ENCODE results near the gene PITPNM3.
A peak's percentile ranks its signal among the peaks of the same experiment; 100 is the strongest.
"Not testable (repeated sequence)": the region's sequence is repeated elsewhere in the genome, so short reads cannot be mapped to it uniquely, and the experiment has no call there.

PITPNM3 gene

GRCh38 chr17:6574687-6575595, 18.6 kb upstream of the PITPNM3 start:
- peak; percentile 55 for DNase-seq (ENCODE audit: low read depth, low spot score)

- DNase-seq (ENCODE audit: low read depth, low spot score), result no peak
Observed at GRCh38 chr17:6573982-6574686, 17.8 kb upstream of the PITPNM3 start.

DNA sequence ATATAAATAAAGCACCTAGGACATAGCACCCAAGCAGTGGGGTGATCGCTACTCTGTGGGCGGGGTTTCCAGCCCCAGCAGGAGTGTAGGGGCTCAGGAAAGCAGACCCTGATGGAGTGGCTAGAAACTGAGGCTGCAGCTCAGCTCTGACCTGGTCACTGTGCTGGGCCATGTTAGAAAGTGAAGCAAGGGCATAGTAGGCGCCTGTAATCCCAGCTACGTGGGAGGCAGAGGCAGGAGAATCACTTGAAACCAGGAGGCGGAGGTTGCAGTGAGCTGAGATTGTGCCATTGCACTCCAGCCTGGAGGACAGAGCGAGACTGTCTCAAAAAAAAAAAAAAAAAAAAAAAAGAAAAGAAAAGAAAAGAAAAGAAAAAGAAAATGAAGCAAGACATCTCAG, 17.1 kb upstream of the PITPNM3 start:
- DNase-seq (ENCODE audit: low read depth, low spot score), result not testable (repeated sequence)

- no peak for DNase-seq (ENCODE audit: low read depth, low spot score)
Observed at GRCh38 chr17:6572972-6573370, 16.6 kb upstream of the PITPNM3 start.

- DNase-seq (ENCODE audit: low read depth, low spot score), result no peak
Observed at GRCh38 chr17:6571452-6571781, 15.1 kb upstream of the PITPNM3 start.

DNA sequence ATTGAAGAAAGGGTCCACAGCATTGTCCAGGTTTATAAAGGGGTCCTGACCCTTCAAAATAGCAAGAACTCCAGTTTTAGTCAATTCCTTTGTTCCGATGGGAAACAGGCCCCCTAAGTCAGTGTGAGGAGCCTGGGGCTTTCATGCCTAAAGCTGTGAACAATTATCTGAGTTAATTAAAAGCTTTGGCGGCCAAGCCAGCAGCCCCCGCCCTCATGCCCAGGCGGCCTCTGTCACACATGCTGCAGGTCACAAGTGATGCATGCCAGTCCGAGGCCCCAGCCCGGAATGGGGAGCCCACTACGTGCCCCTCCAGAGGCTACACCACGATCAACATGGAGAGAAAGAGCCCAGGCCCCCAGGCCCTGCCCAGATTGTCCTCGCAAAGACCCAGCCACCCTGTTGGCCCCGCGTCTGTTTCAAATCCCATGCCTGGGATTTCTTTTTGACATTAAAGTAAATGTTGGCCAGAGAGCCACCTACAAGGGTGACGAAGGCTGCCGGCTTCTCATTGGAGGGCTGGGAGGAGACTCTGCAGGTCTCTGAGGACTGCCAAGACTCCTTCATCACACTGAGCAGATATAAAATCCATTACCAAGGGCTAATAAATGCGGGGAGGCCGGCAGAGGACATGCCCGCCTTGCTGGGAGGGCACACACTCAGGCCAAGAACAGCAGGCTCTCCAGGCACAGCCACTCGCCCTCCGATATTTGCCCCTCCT, 14.5 kb upstream of the PITPNM3 start:
- no peak for DNase-seq (ENCODE audit: low read depth, low spot score)

- no peak for DNase-seq (ENCODE audit: low read depth, low spot score)
Observed at GRCh38 chr17:6569370-6570285, 13.3 kb upstream of the PITPNM3 start.

DNA sequence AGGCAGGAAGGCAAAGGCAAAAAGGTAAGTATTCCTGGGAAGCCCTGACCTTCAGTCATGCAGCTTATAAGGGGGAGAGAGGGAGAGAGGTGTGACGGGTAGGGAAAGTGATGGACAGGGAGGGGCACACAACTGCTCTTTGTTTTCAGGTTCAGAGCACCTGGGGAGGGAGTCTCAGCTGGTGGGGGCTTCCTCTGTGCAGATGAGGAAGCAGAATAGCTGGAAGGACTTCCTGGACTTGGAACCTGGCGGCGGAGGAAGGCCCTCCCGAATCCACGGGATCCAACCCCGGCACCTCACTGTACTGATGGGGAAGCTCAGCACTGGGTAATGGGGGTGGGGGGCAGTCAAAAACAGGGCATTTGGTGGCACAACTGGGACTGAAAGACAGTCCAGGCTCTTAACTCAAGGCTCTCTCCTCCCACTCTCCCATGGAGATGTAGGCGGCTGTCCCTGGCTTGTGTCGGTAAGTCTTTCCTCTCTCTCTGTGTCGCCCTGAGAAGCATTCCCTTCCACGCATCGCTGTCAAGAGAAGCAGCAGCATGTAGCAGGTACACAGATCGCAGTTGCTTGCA, 11.9 kb upstream of the PITPNM3 start:
- no peak for DNase-seq (ENCODE audit: low read depth, low spot score)

DNA sequence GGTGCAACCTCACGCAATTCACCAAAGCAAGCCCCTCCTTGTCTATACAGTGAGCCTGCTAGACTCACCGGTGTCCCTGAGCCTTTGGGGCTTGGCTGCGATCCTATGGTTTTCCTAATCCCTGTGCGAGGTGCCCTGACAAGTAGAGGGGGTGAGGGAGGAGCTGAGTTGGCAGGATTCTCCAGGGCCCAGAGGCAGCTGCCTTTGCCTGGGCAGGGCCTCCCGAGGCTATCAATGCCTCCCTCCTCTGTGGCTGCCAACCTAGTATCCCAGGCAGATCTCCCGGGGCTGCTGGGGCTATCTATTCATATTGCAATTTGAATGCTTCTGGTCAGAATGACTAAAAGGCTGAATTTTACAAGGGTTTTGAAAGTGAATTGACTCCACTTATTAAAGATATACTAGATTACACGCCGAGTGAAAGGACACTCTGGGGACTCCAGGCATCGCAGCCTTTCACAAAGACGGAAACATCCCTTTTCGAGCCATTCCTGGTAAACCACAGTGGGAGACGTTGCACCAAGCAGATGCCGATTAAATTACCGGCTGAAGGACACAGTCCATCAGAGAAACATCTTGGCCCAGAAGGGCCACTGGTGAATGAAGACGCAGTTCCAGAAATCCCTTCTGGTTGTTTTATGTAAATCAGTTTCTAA, 11.3 kb upstream of the PITPNM3 start:
- peak; percentile 37 for DNase-seq (ENCODE audit: low read depth, low spot score)

DNA sequence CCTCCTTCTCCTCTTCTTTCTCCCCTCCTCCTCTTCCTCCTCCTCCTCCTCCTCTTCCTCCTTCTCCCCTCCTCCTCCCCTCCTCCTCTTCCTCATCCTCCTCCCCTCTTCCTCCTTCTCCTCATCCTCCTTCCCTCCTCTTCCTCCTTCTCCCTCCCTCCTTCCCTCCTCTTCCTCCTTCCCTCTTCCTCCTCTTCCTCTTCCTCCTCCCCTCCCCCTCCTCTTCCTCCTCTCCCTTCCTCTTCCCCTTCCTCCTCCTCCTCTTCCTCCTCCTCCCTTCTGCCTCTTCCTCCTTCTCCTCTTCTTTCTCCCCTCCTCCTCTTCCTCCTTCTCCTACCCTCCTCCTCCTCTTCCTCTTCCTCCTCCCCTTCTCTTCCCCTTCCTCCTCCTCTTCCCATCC, 5.1 kb upstream of the PITPNM3 start:
- no peak for DNase-seq (ENCODE audit: low read depth, low spot score)

GRCh38 chr17:6560496-6560895, 4.1 kb upstream of the PITPNM3 start:
- DNase-seq (ENCODE audit: low read depth, low spot score), result no peak

DNA sequence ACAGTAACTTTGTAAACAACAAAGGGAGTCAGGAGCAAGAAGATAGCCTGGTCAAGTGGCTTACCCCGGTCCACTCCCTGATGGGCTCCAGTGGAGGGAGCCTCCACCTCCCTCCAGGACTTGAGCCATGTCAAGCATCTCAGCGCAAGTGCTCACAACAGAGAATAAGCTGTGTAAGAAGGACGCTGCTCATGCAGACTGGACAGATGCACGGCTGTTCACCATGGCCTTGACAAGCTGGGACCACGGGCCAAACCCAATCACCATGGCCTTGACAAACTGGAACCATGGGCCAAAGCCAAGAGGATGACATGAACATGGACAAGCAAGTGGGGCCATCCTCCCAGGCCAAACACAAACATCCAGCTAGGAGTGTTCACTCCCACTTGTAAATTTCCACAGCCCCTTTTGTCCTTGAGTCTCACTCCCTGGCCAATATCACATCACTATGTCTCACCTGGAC, 3.4 kb upstream of the PITPNM3 start:
- DNase-seq (ENCODE audit: low read depth, low spot score), result no peak

GRCh38 chr17:6558932-6559752, 2.8 kb upstream of the PITPNM3 start:
- no peak for DNase-seq (ENCODE audit: low read depth, low spot score)

DNA sequence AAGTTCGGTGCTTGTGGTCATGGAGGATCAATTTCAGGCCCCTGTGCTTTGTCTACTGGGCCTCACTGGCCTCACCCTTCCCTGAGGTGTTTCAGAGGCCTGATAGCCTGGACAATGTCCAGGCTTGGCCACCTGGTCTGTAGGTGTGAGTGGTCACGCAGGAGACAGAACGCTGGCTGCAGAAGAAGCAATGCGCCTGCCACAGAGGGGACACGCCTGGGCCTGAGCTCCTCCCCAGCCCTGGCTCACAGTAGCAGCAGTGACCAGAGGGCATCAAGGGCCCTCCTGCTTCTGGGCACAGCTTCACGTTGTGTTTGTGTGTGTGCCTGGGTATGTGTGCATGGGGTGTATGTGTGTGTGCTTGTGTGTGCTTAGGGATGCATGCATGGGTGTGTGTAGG, 1.9 kb upstream of the PITPNM3 start:
- no peak for DNase-seq (ENCODE audit: low read depth, low spot score)

DNA sequence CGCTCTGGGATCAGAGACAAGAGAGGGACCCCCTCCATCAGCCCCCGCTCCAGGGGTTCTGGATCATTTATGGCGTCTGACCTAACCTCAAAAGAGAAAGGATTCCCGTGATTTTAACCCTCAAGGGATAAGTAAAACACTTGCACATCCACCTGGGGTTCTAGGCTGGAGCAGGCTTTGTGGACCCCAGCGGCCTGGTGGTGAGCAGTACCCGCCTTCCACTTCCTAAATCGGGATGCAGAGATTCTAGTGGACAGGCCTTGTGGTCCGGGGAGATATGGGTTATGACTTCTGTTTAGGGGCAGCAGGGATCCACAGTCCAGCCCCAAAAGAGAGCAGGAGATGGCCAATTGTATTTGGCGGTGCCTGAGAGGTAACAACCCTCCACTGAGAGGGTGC, 684 bp upstream of the PITPNM3 start:
- DNase-seq (ENCODE audit: low read depth, low spot score), result no peak

DNA sequence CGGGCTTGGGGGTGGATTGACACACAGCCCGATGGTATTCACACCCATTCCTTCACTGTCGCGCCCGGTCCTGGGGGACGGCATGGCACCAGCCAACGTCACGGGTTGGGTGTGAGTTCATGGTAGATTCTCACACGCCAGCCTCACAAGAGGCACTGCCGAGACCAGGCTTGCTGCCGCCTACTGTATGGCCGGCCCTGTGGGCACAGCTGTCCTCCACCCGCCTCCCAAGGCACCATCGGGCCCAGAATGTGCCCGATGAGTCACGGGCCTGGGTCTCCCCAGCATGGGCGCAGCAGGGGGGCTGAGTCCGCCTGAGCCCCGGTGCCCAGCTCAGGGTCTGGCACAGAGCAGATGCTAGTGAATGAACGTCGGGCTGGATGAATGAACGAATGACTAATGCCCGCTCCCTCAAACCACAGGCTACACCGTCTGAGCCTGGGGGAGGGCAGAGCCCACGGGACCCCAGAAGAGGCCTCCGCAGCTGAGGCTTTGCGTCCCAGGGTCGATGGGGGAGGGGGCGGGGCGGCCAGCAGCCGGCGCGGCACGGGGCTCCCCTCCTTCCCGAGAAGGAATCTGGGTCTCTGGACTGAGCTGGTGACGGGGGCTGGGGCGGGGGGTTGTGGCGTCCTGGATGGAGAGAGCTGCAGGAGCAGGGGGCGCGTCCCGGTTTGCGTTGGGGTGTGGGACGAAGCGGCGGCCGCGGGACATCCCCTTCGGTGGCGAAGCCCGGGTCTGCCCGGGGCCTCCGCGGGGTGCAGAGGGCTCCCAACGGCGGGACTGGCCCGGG, 829 bp downstream of the PITPNM3 start:
- peak; percentile 77 for DNase-seq (ENCODE audit: low read depth, low spot score)

DNA sequence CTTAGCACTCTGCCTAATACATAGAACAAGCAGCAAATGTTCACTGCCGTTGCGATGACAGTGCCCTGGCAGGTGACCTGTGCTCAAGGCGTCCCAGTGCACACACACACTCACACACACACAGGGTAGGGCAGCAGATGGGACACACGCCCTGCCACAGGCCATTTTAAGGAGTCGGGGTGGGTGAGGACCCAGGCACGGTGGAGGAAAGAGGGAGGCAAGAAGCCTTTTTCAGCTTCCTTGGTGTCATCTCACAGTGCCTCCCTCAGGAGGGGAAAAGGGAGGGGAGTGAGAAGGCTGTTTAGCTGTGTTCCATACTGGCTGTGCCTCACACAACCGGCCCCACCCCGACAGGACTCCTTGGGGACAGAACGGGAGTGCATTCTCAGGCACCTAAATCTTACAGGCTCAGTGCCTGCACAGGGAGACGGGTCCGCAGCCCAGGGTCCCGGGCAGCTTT, 1.5 kb downstream of the PITPNM3 start:
- no peak for DNase-seq (ENCODE audit: low read depth, low spot score)

- no peak for DNase-seq (ENCODE audit: low read depth, low spot score)
Observed at GRCh38 chr17:6554342-6554741, 2.0 kb downstream of the PITPNM3 start.

All from astrocyte of the hippocampus (primary cell).